Calu3 (cell line): ENCODE results near the gene CPA1. TPM values are rescaled to one million over a fixed set of nuclear protein-coding genes. Genes with fewer than 3 reads are reported as not detected.

Experiments used
- BruUV-seq: library from RNA; stranded (reverse); fragments of 400-500 nt; replicated peaks from 2 replicates; lab custom pipeline; 2021; lab: Mats Ljungman, UMichigan
- CTCF ChIA-PET: fragments of 300-600 bp; sonication (Branson Sonifier 250); formaldehyde crosslinking; loops from one replicate; lab custom pipeline; 2022; ENCODE audit warnings: antibody characterized with exemption; lab: Charles Lee
- DNase-seq: peaks from one replicate; pipeline ENCODE4 v3.0.0; 2022
- H3K27ac Mint-ChIP-seq: one replicate; pipeline ENCODE4 v1.8.0; 2022; ENCODE audit warnings: mixed read lengths; ENCODE audit not compliant: unreplicated experiment
- H3K27me3 Mint-ChIP-seq: one replicate; pipeline ENCODE4 v1.8.0; 2022; ENCODE audit warnings: mixed read lengths; ENCODE audit not compliant: unreplicated experiment
- H3K36me3 Mint-ChIP-seq: one replicate; pipeline ENCODE4 v1.8.0; 2022; ENCODE audit warnings: mild to moderate bottlenecking, moderate library complexity, mixed read lengths; ENCODE audit not compliant: insufficient read depth, unreplicated experiment
- H3K4me1 Mint-ChIP-seq: one replicate; pipeline ENCODE4 v1.8.0; 2022; ENCODE audit warnings: mild to moderate bottlenecking, low read depth, mixed read lengths; ENCODE audit not compliant: unreplicated experiment
- H3K4me3 Mint-ChIP-seq: one replicate; pipeline ENCODE4 v1.8.0; 2022; ENCODE audit warnings: mild to moderate bottlenecking, low read depth, moderate library complexity, mixed read lengths; ENCODE audit not compliant: unreplicated experiment
- H3K9me3 Mint-ChIP-seq: one replicate; pipeline ENCODE4 v1.8.0; 2022; ENCODE audit warnings: low read depth, mixed read lengths; ENCODE audit not compliant: unreplicated experiment
- intact Hi-C: fragments of 100-400 bp; cut with micrococcal nuclease; formaldehyde crosslinking; loops from one replicate; pipeline ENCODE4 v1.10.0; 2022; ENCODE audit not compliant: unreplicated experiment
- total RNA-seq: library from RNA; stranded (reverse); gene quantifications from 2 replicates; pipeline ENCODE4 v1.2.3, GENCODE V29; 2022
- TF ChIP-seq, protein P1 (sequence below): fragments of 200-600 bp; IDR thresholded peaks from one replicate; pipeline ENCODE4 v1.8.0; 2022; ENCODE audit warnings: antibody characterized with exemption; ENCODE audit not compliant: unreplicated experiment

Gene CPA1
- total RNA-seq, 1 experiment from 2014 or later, result not detected

DNA sequence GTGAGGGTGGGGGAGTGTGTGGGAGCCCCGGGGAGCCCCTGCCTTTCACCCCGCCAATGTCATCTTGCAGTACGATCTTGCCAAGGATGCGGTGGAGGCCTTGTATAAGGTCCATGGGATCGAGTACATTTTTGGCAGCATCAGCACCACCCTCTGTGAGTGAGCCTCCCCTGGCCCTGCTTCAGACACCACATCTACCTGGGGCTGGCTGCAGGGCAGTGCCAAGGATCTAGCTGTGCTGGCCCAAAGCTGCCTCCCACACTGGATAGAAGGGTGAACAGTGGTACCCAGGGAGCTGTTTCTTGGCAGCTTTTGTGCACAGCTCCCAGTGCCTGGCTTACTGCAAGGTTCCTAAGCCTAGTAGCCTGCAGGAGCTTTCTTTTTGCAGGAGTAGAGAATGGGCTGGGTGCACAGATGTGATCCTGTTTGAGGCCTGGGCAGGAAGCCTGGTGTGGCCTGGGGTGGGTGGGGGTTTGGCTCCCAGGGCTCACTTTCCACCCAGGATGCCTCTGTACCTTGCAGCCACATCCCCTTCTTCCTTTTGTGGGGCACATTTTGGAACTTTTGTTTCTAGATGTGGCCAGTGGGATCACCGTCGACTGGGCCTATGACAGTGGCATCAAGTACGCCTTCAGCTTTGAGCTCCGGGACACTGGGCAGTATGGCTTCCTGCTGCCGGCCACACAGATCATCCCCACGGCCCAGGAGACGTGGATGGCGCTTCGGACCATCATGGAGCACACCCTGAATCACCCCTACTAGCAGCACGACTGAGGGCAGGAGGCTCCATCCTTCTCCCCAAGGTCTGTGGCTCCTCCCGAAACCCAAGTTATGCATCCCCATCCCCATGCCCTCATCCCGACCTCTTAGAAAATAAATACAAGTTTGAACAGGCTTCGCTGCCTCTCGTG is 12.2 kb upstream of the CPA1 start:
- no peak overlapping the region for H3K27ac Mint-ChIP-seq
- H3K4me3 Mint-ChIP-seq, result no peak overlapping the region
- peaks cover 3% of the 10 kb centered on the region for H3K9me3 Mint-ChIP-seq
- CTCF ChIA-PET, result no interaction called here
- DNase-seq, result no peak
- H3K36me3 Mint-ChIP-seq, result no peaks in the 10 kb centered on the region
- TF ChIP-seq, protein P1, sequence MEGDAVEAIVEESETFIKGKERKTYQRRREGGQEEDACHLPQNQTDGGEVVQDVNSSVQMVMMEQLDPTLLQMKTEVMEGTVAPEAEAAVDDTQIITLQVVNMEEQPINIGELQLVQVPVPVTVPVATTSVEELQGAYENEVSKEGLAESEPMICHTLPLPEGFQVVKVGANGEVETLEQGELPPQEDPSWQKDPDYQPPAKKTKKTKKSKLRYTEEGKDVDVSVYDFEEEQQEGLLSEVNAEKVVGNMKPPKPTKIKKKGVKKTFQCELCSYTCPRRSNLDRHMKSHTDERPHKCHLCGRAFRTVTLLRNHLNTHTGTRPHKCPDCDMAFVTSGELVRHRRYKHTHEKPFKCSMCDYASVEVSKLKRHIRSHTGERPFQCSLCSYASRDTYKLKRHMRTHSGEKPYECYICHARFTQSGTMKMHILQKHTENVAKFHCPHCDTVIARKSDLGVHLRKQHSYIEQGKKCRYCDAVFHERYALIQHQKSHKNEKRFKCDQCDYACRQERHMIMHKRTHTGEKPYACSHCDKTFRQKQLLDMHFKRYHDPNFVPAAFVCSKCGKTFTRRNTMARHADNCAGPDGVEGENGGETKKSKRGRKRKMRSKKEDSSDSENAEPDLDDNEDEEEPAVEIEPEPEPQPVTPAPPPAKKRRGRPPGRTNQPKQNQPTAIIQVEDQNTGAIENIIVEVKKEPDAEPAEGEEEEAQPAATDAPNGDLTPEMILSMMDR, result no peak
- BruUV-seq, result no TSS peak
- peaks cover 8% of the 10 kb centered on the region for H3K4me1 Mint-ChIP-seq
- intact Hi-C loops, result no loop called here
- no peaks in the 10 kb centered on the region for H3K27me3 Mint-ChIP-seq

DNA sequence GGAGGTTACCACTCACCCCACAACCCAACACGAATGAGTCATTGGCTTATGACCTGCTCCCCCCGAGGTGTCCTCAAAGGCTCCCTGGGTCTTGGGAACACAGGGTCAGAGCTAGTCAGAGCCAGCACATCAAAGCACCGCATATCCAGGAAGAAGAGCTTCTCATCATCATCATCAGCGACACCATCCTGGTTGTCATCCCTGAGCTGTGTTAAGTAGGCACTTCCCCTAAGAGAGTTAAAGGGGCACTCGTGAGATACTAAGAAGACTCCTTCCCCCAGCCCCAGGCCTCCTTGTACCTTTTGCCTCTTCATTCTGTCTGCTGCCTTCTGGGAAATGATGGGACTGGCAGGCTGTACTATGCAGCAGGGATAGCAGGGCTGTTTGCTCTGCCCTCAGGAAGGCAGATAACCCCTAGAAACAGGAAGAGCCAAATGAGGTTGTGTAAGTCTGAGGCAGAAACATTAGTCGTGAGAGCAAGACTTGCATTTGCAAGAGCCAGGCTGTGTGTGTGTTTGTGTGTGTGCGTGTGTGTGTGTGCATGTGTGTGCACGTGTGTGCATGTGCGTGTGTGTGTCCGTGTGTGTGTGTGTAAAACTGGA is 11.1 kb upstream of the CPA1 start:
- H3K27me3 Mint-ChIP-seq, result no peaks in the 10 kb centered on the region
- CTCF ChIA-PET, result no interaction called here
- H3K27ac Mint-ChIP-seq, result no peak overlapping the region
- DNase-seq, result no peak
- no peaks in the 10 kb centered on the region for H3K36me3 Mint-ChIP-seq
- H3K4me1 Mint-ChIP-seq, result no peaks in the 10 kb centered on the region
- H3K4me3 Mint-ChIP-seq, result no peak overlapping the region
- intact Hi-C loops, result no loop called here
- TF ChIP-seq, protein P1, result no peak
- H3K9me3 Mint-ChIP-seq, result peaks cover 3% of the 10 kb centered on the region
- BruUV-seq, result no TSS peak

DNA sequence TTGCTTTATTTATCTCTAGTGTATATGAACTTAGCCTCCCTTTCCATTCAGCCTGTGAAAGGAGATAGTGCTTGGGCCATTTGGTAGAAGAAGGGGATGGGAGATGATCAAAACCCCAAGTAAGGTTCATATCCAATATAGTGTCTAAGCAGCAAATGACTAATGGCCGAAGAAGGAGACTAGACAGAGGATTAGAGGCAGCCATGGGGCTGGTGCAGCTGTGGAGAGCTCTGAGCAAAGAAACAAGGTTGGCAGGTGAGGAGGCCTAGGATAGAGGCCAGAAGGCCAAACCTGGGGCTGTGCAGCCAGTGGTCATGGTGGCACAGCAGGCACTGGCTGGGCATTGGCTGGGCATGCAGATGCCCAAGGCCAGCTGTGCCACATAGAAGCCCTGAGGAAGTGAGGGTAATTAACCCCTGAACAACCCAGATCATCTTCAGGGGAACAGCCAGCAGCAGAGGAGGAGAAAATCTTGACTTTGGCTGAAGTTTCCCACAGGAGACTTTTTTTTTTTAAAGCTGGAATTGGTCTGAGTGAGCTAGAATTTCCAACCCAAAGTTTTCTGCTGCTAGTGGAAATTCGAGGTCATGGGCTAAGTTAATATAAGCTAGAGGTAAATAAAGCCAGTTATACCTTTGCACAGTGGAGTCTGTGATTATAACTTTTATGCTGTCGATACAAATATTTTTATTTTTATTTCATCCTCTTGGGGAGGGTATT is 10.3 kb upstream of the CPA1 start:
- Mint-ChIP-seq H3K4me3 (no peak overlapping the region), H3K27ac (no peak overlapping the region), H3K27me3 (no peaks in the 10 kb centered on the region), H3K36me3 (no peaks in the 10 kb centered on the region), H3K4me1 (no peaks in the 10 kb centered on the region), H3K9me3 (peaks cover 3% of the 10 kb centered on the region)
- no peak for DNase-seq
- no TSS peak for BruUV-seq
- CTCF ChIA-PET, result no interaction called here
- TF ChIP-seq, protein P1, result no peak
- intact Hi-C loops, result no loop called here

DNA sequence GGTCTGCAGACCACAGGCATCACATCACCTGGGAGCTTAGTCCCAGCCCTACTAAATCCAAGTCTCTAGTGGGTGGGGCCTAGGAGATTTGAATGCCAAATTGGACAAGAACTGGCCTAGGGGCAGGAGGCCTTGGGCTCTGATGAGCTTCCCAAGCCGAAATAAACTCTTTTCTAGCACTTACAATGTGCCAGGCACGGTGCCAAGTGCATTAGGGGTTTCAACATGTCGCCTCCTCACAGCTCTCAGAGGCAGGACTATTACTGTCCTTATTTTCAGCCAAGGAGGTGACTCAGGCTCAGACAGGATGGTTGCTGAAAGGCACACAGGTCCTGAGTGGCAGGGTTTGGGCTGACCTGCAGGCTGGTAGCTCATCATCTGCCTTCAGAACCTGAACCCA is 9.2 kb upstream of the CPA1 start:
- no peak for DNase-seq

More for the DNA sequence above, 9.2 kb upstream of the CPA1 start:
- H3K4me1 Mint-ChIP-seq, result no peaks in the 10 kb centered on the region
- BruUV-seq, result no TSS peak
- intact Hi-C loops, result no loop called here
- H3K4me3 Mint-ChIP-seq, result no peak overlapping the region
- no peaks in the 10 kb centered on the region for H3K36me3 Mint-ChIP-seq
- peaks cover 3% of the 10 kb centered on the region for H3K9me3 Mint-ChIP-seq
- no peaks in the 10 kb centered on the region for H3K27me3 Mint-ChIP-seq
- CTCF ChIA-PET, result no interaction called here
- H3K27ac Mint-ChIP-seq, result no peak overlapping the region
- TF ChIP-seq, protein P1, result no peak
